Stimulated activated CD4-positive, alpha-beta T cell treated with anti-CD3 and anti-CD28 coated beads, TNF-alpha, amount 100 ng/mL, for 48 hours (primary cell): ENCODE measurements around the gene PDF.
"Not testable (repeated sequence)": the region's sequence is repeated elsewhere in the genome, so short reads cannot be mapped to it uniquely, and the experiment has no call there.

Experiments
- DNase-seq, 3 donors: peaks; one replicate each; pipeline ENCODE4 v3.0.0-alpha.2; 2020; ENCODE audit warnings: low read depth in 3 of 3

Gene PDF

GRCh38 chr16:69316595-69317034 is 13.8 kb downstream of the PDF start:
- no peak for DNase-seq

GRCh38 chr16:69315486-69316311 is 14.7 kb downstream of the PDF start:
- no peak for DNase-seq

- no peak for DNase-seq
These were observed 15.9 kb downstream of the PDF start for GRCh38 chr16:69314534-69314933.

- DNase-seq: no peak
These were observed 16.9 kb downstream of the PDF start for GRCh38 chr16:69313469-69313868.

DNA sequence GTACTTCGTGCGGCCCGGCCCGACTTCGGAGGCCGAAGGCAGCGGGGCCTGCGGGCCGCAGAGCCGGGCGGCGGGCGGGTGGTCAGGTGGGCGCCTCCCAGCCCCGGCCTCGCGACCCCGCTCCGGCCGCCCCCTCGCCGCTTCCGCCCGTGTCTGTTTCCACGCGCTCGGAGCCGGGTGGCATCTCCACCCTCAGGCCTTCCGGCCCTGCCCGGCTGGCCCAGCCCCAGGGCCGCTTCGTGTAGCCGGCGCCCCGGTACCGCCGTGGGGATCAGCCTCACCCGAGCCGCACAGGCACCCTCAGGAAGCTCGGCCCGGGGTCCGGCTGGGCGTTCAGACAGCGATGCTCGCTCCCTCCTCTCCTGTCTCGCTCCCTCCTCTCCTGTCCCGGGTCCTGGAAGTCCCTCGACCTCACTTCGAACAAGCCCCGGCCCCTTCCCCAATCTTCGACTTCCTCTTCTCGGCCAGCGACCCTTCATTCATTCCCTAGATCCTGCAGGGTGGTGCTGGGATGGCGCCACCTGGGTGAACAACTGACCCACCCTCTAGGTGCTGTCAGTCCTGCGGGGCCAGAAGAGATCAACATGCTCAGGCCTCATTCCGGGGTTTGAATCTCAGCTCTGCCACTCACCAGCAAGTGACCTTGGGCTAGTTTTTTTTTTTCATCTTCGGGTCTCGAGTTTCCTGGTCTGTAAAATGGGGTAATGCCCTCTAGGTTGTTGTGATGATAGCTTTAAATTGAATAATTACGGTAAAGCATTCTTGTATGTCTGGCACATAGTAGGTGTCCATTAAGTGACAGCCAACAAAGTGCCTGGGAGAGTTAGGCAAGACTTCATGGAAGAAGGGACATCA is 18.6 kb downstream of the PDF start:
- DNase-seq: no peak

DNA sequence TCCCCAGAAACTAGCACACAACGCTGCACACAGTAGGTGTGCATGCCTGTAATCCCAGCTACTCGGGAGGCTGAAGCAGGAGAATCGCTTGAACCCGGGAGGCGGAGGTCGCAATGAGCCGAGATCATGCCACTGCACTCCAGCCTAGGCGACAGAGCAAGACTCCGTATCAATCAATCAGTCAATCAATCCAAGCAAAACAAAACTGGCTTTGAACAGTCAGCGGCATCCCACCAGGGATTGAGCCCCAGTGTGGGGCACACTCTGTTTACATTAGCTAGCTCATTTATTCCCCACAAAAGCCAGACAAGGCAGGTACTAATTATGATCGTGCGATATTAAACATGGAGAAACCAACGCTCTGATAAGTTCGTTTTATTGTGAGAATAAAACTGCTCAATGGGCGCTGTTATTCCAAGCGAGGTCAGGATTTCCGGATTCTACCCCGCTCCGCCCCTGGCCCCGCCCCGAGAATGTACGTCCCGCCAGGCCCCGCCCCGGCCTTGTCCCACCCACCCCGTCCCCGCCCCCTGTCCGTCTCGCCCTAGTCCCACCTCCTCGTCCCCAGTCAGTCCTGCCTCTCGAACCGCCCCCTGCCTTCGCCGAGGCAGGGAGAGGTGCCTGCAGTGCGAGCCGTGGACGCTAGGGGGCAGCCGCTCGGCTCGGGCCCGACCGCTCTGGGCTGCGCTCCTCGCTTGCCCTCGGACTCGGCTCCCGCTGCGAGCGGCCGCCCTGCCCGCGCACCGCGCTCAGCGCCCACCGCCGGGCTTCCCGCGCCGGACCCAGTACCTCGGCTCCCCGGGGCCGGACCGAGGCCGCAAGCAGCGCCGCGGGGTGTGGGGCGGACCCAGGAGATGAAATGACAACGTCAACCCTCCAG is 19.5 kb downstream of the PDF start, which contains the start of gene VPS4A:
TSS of gene VPS4A (plus strand) at position 698 of the 880 bp plus-strand sequence. CDS start at position 860, 162 bp downstream.
- peak; percentile 95 to 98 (median 96) for DNase-seq

GRCh38 chr16:69309316-69309715 is 21.1 kb downstream of the PDF start:
- DNase-seq: no peak

DNA sequence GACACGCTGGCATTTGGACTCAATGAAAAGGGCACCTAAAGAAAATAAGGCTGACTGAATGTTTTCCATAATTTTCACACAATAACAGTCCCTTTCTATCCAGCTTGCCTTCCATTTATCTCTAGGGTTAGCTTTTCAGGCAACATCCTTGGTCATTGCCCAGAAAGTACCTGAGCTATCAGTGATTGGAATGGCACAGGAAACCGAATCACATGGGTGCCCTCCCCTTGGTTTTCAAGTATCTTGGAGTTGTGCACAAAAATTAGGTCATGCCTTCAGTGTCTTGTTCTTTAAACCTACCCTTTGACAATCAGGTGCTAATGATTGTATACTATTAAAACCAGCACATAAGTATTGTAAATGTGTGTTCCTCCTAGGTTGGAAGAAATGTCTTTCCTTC is 22.5 kb downstream of the PDF start:
- DNase-seq: no peak

DNA sequence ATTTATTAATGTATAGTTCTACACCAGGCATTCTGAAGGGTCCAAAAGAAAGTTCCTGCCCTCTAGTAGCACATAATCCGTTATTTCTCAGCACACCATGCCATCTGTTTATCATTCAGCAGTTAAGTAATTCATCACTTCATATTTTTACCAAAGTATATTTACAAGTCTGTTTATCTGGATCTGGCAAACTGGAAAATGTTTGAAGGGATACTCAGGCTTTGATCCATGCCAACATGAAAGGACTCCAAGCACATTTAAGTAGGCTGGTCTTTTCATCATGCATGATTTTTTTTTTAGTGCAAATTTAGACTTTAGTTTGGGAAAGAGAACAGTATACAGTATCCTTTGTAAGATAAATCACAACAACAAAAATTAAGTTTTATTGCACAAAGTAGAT is 23.3 kb downstream of the PDF start:
- no peak for DNase-seq

- no peak for DNase-seq
These were observed 24.4 kb downstream of the PDF start for GRCh38 chr16:69306031-69306430.

DNA sequence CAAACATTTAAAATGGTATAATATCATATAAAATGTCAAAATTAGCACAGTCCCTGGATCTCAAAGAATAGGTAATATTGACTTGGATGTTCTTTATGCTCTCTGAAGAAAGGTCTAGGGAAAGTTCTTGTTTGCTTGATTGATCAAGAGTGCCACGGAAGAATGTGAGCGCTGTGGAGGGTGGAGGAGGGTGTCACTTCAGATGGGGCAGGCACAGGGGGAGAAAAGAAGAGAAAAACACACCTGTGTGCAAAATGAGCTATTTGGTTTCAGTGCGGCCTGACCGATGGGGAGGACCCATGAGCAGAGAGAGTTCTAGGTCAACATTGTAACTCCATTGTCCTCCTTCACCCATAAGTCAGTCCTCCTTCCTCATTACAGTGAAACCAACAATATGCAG is 28.1 kb downstream of the PDF start:
- no peak for DNase-seq

GRCh38 chr16:69301861-69302260 is 28.5 kb downstream of the PDF start:
- no peak for DNase-seq

DNA sequence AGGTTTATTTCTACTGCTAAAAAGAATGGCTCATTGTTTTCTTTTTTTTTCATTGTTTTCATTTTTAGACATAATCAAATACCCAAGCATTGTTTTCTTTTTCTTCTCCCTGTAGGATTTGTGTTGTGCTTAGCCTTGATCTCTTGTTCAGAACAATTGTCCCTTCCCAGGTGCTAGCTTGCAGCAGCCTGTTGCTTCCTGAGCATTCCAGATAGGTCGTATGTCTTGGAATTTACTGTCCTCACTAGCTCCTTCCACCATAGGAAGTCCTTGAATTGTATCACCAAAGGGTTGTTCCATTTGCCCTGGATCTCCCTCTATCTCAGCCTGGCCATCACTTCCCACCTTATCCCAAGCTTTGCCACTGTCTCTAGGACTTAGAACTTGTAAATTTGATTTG is 29.2 kb downstream of the PDF start:
- DNase-seq: no peak

DNA sequence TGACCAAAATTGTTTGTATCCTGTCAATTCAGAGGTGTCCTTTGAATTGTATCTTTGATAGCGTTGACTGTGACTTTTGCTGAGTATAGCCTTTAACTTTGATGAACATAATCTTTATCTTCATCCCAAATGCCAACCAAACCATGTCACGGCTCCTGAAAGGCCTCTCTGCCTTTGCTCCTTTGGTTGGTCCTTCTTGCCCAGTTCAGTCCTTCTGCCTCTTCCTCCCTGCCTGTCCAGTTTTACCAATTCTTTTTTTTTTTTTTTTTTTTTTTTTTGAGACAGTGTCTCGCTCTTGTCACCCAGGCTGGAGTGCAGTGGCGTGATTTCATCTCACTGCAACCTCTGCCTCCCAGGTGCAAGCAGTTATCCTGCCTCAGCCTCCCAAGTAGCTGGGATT is 32.1 kb downstream of the PDF start:
- no peak for DNase-seq

DNA sequence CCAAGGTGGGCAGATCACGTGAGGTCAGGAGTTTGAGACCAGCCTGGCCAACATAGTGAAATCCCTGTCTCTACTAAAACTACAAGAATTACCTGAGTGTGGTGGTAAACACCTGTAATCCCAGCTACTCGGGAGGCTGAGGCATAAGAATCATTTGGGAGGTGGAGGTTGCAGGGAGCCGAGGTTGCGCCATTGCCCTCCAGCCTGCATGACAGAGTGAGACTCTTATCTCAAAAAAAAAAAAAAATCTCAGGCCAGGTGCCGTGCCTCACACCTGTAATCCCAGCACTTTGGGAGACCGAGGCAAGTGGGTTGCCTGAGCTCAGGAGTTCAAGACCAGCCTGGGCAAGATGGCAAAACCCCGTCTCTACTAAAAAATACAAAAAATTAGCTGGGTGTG is 33.6 kb downstream of the PDF start:
- DNase-seq: not testable (repeated sequence)

DNA sequence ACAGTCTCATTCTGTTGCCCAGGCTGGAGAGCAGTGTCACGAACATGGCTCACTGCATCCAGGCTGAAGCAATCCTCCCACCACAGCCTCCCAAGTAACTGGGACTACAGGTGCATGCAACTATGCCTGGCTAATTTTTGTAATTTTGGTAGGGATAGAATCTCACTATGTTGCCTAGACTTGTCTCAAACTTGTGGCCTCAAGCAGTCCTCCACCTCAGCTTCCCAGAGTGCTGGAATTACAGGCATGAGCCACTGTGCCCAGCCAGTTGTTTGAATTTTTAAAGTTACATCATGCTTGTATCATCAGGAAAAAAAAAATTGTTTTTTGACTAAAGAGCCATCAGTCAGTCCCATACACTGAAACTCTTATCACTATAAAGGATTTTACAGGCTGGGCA is 36.3 kb downstream of the PDF start:
- no peak for DNase-seq

DNA sequence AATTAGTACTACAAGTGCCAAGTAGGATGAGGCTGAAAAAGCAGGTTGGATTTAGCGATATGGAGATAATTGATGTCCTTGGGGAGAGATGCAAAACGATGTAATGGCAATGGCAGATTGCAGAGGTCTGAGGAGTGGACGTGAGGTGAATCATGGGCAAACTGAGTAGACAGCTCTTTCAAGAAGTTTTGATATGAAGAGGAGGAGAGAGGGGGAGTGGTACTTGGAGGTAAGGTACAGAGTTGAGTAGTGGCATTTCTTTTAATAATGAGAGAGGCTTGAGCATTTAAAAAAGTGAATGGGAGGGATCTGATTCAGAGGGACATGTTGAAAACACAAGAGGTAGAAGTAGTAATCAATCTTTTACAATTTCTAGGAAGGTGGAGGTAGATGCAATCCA is 37.0 kb downstream of the PDF start:
- no peak for DNase-seq

GRCh38 chr16:69291657-69292056 is 38.7 kb downstream of the PDF start:
- DNase-seq: not testable (repeated sequence)

- DNase-seq: peak in 2 of 3 donors; percentile 20 to 41
These were observed 43.3 kb downstream of the PDF start for GRCh38 chr16:69286941-69287713.

DNA sequence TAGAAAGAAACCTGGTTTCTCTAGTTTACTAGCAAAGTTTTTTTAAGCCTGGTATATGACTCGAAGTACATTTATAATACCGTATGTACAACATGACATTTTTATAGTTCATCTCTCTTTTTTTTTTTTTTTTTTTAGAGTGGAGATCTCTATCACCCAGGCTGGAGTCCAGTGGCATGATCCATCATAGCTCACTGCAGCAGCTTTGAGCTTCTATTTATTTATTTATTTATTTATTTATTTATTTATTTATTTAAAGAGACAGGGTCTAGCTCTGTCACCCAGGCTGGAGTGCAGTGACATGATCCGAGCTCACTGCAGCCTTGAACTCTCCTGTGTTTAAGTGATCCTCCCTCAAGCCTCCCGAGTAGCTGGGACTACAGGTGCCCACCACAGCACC is 45.1 kb downstream of the PDF start:
- no peak for DNase-seq

GRCh38 chr16:69283851-69284250 is 46.5 kb downstream of the PDF start:
- no peak for DNase-seq
